Hepatocyte (in vitro differentiated cells): Measurements from ENCODE around the gene C10orf105. TPM values are rescaled to one million over a fixed set of nuclear protein-coding genes. Genes with fewer than 3 reads are reported as not detected.

Source experiments
- DNase-seq: peaks from one replicate; pipeline ENCODE4 v3.0.0-alpha.2; 2016; ENCODE audit warnings: low spot score
- H2AFZ ChIP-seq: fragments of 200-600 bp; sonication (generic); 2 replicates; pipeline ENCODE4 v1.6.0; 2016; ENCODE audit warnings: antibody characterized with exemption, mild to moderate bottlenecking
- H3K27ac ChIP-seq: fragments of 200-600 bp; sonication (generic); 2 replicates; pipeline ENCODE4 v1.5.1; 2016; ENCODE audit warnings: mild to moderate bottlenecking
- H3K27me3 ChIP-seq: fragments of 200-600 bp; sonication (generic); 2 replicates; pipeline ENCODE4 v1.6.1; 2016
- H3K36me3 ChIP-seq: fragments of 200-600 bp; sonication (generic); replicated peaks from 2 replicates; pipeline ENCODE4 v1.5.1; 2016; ENCODE audit warnings: low read depth; ENCODE audit not compliant: insufficient read depth
- H3K4me1 ChIP-seq: fragments of 200-600 bp; sonication (generic); 2 replicates; pipeline ENCODE4 v1.5.1; 2016; ENCODE audit warnings: mild to moderate bottlenecking, moderate library complexity; ENCODE audit not compliant: insufficient read depth
- H3K4me2 ChIP-seq: fragments of 200-600 bp; sonication (generic); 2 replicates; pipeline ENCODE4 v1.6.0; 2016
- H3K4me3 ChIP-seq: fragments of 200-600 bp; sonication (generic); 2 replicates; pipeline ENCODE4 v1.5.1; 2016; ENCODE audit warnings: mild to moderate bottlenecking
- H3K79me2 ChIP-seq: fragments of 200-600 bp; sonication (generic); 2 replicates; pipeline ENCODE4 v1.6.0; 2017; ENCODE audit warnings: mild to moderate bottlenecking
- H3K9me2 ChIP-seq: fragments of 200-600 bp; sonication (generic); replicated peaks from 2 replicates; pipeline ENCODE4 v1.6.0; 2017; ENCODE audit warnings: mild to moderate bottlenecking; ENCODE audit not compliant: insufficient read depth
- H3K9me3 ChIP-seq: fragments of 200-600 bp; sonication (generic); 2 replicates; pipeline ENCODE4 v1.5.1; 2016; ENCODE audit warnings: low read depth, mild to moderate bottlenecking
- H4K20me1 ChIP-seq: fragments of 200-600 bp; sonication (generic); 2 replicates; pipeline ENCODE4 v1.6.0; 2016; ENCODE audit warnings: mild to moderate bottlenecking; ENCODE audit not compliant: insufficient read depth, poor library complexity, severe bottlenecking
- CTCF ChIP-seq: fragments of 200-600 bp; sonication (generic); IDR thresholded peaks from 2 replicates; pipeline ENCODE4 v1.5.1; 2016; ENCODE audit warnings: antibody characterized with exemption, mild to moderate bottlenecking; ENCODE audit not compliant: poor library complexity
- EZH2 ChIP-seq: fragments of 200-600 bp; sonication (generic); IDR thresholded peaks from 2 replicates; pipeline ENCODE4 v1.6.1; 2016; ENCODE audit warnings: antibody characterized with exemption, mild to moderate bottlenecking, borderline replicate concordance
- EZH2phosphoT487 ChIP-seq: fragments of 200-600 bp; sonication (generic); IDR thresholded peaks from one replicate; pipeline ENCODE4 v1.6.1; 2018; ENCODE audit warnings: antibody characterized with exemption, mild to moderate bottlenecking, low read depth, moderate library complexity; ENCODE audit not compliant: unreplicated experiment, severe bottlenecking
- WGBS: methylation state at CpG from one replicate; pipeline ENCODE4 v1.1.6; 2016; ENCODE audit warnings: low lambda C conversion rate; ENCODE audit errors: missing lambda C conversion rate; 5-methylcytosine and 5-hydroxymethylcytosine counted together
- polyA plus RNA-seq: library from polyadenylated mRNA; unstranded; fragments of >200 nt; fragmentation: Nextera tagmentation; extraction: Ambion mirVana; gene quantifications from 2 replicates; pipeline ENCODE4 v1.2.1, GENCODE V29; 2016
- total RNA-seq: library from RNA; depleted of rRNA; stranded (reverse); fragments of >200 nt; gene quantifications from 2 replicates; pipeline ENCODE4 v1.2.3, GENCODE V29; 2014

C10orf105 gene
- total and polyA plus RNA-seq, 2 experiments from 2014 or later: not detected

- TF ChIP-seq EZH2 (no peak), EZH2phosphoT487 (no peak), CTCF (no peak)
- H3K4me1 ChIP-seq: no peaks in the 10 kb centered on the region
- H3K27ac ChIP-seq: no peak overlapping the region
- H3K27me3 ChIP-seq: no peaks in the 10 kb centered on the region
- no peaks in the 10 kb centered on the region for H3K79me2 ChIP-seq
- no peak overlapping the region for H2AFZ ChIP-seq
- no peaks in the 10 kb centered on the region for H4K20me1 ChIP-seq
- H3K4me2 ChIP-seq: no peak overlapping the region
- no peak for DNase-seq
- 84% methylated on average over 14 of the region's 14 CpGs for WGBS
- no peak overlapping the region for H3K4me3 ChIP-seq
- H3K9me2 ChIP-seq: no peaks in the 10 kb centered on the region
- H3K36me3 ChIP-seq: no peaks in the 10 kb centered on the region
- H3K9me3 ChIP-seq: no peaks in the 10 kb centered on the region
Measured at GRCh38 chr10:71695502-71696476, 23.8 kb downstream of the C10orf105 start.

GRCh38 chr10:71694567-71694968, 25.0 kb downstream of the C10orf105 start:
- Histone ChIP-seq H3K4me1 (no peaks in the 10 kb centered on the region), H3K27ac (no peak overlapping the region), H3K79me2 (no peaks in the 10 kb centered on the region), H3K36me3 (no peaks in the 10 kb centered on the region), H3K9me2 (no peaks in the 10 kb centered on the region), H4K20me1 (no peaks in the 10 kb centered on the region), H3K9me3 (no peaks in the 10 kb centered on the region), H3K4me2 (no peak overlapping the region), H3K4me3 (no peak overlapping the region), H2AFZ (no peak overlapping the region), H3K27me3 (no peaks in the 10 kb centered on the region)
- DNase-seq: no peak
- no peak for TF ChIP-seq CTCF
- TF ChIP-seq EZH2: no peak
- no peak for TF ChIP-seq EZH2phosphoT487
- WGBS: 81% methylated on average over 10 of the region's 10 CpGs

GRCh38 chr10:71694039-71694501, 25.5 kb downstream of the C10orf105 start:
- H3K27ac ChIP-seq: no peak overlapping the region
- H3K79me2 ChIP-seq: no peaks in the 10 kb centered on the region
- no peaks in the 10 kb centered on the region for H4K20me1 ChIP-seq
- no peak overlapping the region for H3K4me2 ChIP-seq
- no peaks in the 10 kb centered on the region for H3K27me3 ChIP-seq
- WGBS: 91% methylated on average over 16 of the region's 18 CpGs
- DNase-seq: no peak
- no peaks in the 10 kb centered on the region for H3K9me2 ChIP-seq
- H3K36me3 ChIP-seq: no peaks in the 10 kb centered on the region
- H3K4me1 ChIP-seq: no peaks in the 10 kb centered on the region
- no peak overlapping the region for H2AFZ ChIP-seq
- H3K4me3 ChIP-seq: no peak overlapping the region
- no peaks in the 10 kb centered on the region for H3K9me3 ChIP-seq
- TF ChIP-seq CTCF (no peak), EZH2 (no peak), EZH2phosphoT487 (no peak)
